Activated naive CD4-positive, alpha-beta T cell treated with anti-CD3 and anti-CD28 coated beads, Interleukin-2, amount 10 ng/mL, durations not matched to agents 7 days and 5 days (primary cell): Measurements from ENCODE around the gene TMEM214.

Experiments used
- CTCF ChIA-PET: fragments of 350-600 bp; sonication (Branson Sonifier 250); formaldehyde crosslinking; loops from one replicate; lab custom pipeline; 2021; ENCODE audit warnings: antibody characterized with exemption; lab: Charles Lee
- DNase-seq: peaks from one replicate; pipeline ENCODE4 v3.0.0-alpha.2; 2020
- H3K27ac Mint-ChIP-seq: one replicate; pipeline ENCODE4 v1.8.0; 2021; ENCODE audit warnings: mild to moderate bottlenecking, moderate library complexity, mixed read lengths
- H3K27me3 Mint-ChIP-seq: one replicate; pipeline ENCODE4 v1.8.0; 2021; ENCODE audit warnings: mild to moderate bottlenecking, mixed read lengths
- H3K36me3 Mint-ChIP-seq: one replicate; pipeline ENCODE4 v1.8.0; 2021; ENCODE audit warnings: mixed read lengths
- H3K4me1 Mint-ChIP-seq: one replicate; pipeline ENCODE4 v1.8.0; 2021; ENCODE audit warnings: mixed read lengths
- H3K4me3 Mint-ChIP-seq: one replicate; pipeline ENCODE4 v1.8.0; 2021; ENCODE audit warnings: mild to moderate bottlenecking, moderate library complexity, mixed read lengths
- H3K9me3 Mint-ChIP-seq: one replicate; pipeline ENCODE4 v1.8.0; 2021; ENCODE audit warnings: mixed read lengths

The TMEM214 gene

DNA sequence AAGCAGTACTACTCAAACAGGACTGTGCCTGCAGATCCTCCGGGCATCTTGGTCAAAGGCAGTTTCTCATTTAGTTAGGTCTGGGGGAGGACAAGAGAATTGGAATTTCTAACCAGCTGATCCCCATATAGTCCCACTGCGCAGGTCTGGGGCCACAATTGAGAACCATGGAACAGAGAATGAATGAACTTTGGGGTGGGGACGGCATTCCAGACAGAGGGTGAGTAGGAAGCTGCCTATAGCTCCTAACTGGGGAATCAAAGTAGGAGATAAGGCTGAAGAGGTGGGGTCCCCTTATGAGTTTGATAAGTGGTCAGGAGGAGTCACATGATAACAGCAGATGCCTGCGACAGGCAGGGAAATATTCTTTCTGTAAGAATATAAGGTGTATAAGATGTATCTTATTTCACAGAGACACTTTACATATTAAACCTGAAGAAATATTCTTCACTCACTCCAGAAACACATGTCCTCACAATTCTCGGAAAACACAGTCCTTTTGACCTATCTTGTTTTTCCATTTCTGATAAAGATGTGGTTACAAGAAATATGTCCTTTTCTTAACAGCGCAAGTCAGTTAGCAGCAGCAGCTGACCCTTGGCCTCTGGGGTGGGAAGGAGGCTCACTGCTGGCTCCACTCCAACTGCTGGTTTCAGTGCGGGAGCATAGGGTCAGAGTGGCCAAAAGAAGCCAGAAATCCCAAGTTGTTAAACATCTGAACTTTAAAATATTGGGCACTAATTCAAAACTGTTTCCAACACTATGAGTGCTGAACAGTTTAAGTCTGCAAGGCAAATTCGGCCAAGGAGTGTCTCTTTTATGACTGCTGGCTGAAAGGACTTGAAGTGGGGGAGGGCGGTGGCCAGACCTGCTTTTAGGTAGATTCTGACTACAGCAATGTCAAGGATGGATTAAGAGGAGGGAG is 12.6 kb upstream of the TMEM214 start:
- Mint-ChIP-seq H3K4me3 (no peak overlapping the region), H3K36me3 (peaks cover 3% of the 10 kb centered on the region), H3K27ac (no peak overlapping the region), H3K9me3 (no peaks in the 10 kb centered on the region), H3K27me3 (peaks cover 4% of the 10 kb centered on the region), H3K4me1 (peaks cover 9% of the 10 kb centered on the region)
- DNase-seq = no peak
- CTCF ChIA-PET = interaction anchor here (0.6 to 8.5 kb wide), 2 partner anchors 9 to 56 kb away, joined by 3 to 176 read pairs; partner anchors contain the start of gene MAPRE3

DNA sequence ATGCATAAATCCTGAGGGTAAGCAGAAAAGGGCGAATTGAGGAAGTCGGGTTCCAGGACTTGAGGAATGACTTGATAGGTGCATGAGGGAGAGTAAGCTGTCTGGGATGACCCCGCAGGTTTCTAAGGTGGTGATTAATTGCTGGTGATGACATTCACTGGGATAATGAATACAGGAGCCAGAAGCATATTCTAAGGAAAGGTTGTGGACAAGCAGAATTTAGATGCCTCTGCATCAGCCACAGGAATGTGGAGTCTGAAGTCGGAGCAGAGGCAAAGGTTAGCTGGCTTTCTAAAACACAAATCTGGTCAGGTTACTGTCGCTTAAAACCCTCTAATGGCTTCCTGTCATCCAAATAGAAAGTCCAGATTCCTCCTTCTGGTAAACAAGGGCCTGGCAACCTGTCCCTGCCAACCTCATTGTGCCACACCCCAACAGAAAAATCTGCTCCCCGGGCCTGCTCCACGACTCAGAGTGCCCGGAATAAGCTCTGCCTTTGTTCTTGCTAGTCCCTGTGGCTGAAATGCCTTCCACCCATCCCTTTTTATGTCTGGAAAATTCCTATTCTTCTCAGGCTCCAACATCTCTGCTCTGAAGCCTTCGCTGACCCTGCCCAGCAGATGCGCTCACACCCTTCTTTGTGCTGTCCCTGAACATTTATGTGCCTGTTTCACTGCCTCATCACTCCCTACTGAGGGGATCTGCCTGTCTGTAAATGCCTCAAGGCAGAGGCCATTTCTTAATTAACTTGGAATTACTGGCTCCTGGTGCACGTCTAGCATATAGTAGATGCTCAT is 11.3 kb upstream of the TMEM214 start:
- no peak overlapping the region for H3K4me3 Mint-ChIP-seq
- H3K27me3 Mint-ChIP-seq = peaks cover 4% of the 10 kb centered on the region
- H3K9me3 Mint-ChIP-seq = no peaks in the 10 kb centered on the region
- H3K36me3 Mint-ChIP-seq = peaks cover 3% of the 10 kb centered on the region
- no peak for DNase-seq
- H3K4me1 Mint-ChIP-seq = no peaks in the 10 kb centered on the region
- CTCF ChIA-PET = no interaction called here
- H3K27ac Mint-ChIP-seq = no peak overlapping the region

DNA sequence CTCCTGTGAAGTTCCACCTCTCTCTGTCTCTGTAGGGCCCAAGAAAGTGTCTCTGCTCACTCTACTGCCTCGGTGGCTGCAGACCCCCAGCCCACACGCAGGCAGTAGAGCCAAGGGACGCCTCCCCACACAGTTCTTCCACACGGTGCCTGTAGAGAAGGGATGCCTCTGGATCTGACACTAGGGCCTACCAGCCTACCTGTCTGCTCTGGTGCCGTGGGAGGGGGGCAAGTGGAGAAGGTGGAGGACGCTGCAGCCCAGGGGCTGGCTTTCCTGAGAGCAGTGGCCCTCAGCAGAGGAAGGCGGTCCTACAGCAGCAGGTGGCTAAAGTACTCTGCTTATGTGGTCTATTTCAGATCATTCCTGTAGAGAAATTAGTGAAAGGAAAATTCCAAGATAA is 9.0 kb upstream of the TMEM214 start:
- no peak for DNase-seq
- Mint-ChIP-seq H3K9me3 (no peaks in the 10 kb centered on the region), H3K36me3 (peaks cover 4% of the 10 kb centered on the region), H3K4me3 (no peak overlapping the region), H3K27me3 (no peaks in the 10 kb centered on the region), H3K27ac (no peak overlapping the region), H3K4me1 (no peaks in the 10 kb centered on the region)
- CTCF ChIA-PET = no interaction called here

DNA sequence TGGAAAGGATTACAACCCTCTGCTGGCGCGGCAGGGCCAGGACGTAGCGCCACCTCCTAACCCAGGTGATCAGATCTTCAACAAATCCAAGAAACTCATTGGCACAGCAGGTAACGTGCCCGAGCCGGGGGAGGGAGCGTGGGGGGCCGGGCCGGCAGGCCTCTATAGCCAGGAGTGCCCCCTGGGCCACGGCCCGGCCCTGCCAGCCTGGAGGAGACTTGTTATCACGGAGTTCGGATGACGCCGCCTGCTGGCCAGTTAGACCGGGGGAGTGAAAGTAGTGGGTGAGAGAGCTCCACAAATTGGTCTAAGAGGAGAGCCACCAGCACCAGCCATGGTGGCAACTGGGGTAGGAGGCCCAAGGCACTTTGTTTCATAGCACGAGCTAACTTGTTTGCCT is 8.6 kb upstream of the TMEM214 start:
- no peak for DNase-seq
- H3K4me3 Mint-ChIP-seq = no peak overlapping the region
- H3K36me3 Mint-ChIP-seq = peaks cover 6% of the 10 kb centered on the region
- CTCF ChIA-PET = no interaction called here
- H3K27ac Mint-ChIP-seq = no peak overlapping the region
- peaks cover 2% of the 10 kb centered on the region for H3K4me1 Mint-ChIP-seq
- no peaks in the 10 kb centered on the region for H3K9me3 Mint-ChIP-seq
- H3K27me3 Mint-ChIP-seq = no peaks in the 10 kb centered on the region

DNA sequence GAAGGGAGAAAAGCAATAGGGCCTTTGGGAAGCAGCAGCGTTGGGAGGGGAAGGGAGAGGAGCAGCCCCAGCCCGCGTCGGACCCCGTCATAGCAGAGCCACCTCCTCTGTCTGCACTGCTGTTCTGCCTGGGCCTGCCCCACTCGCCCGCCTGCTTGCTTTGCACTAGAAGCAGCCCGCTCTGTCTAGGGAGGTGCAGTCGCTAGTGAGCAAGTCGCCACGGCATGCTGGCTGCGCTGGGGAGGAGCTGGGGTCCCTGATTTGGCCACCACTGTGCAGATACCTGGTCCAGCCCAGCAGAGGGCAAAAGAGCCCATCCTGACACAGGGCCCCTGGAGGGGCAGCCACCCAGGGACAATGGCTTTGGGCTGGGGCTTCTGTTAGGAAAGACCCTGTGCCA is 8.0 kb upstream of the TMEM214 start:
- Mint-ChIP-seq H3K27me3 (no peaks in the 10 kb centered on the region), H3K4me1 (peaks cover 8% of the 10 kb centered on the region), H3K9me3 (no peaks in the 10 kb centered on the region), H3K4me3 (no peak overlapping the region), H3K27ac (no peak overlapping the region), H3K36me3 (peaks cover 12% of the 10 kb centered on the region)
- CTCF ChIA-PET = no interaction called here
- no peak for DNase-seq

DNA sequence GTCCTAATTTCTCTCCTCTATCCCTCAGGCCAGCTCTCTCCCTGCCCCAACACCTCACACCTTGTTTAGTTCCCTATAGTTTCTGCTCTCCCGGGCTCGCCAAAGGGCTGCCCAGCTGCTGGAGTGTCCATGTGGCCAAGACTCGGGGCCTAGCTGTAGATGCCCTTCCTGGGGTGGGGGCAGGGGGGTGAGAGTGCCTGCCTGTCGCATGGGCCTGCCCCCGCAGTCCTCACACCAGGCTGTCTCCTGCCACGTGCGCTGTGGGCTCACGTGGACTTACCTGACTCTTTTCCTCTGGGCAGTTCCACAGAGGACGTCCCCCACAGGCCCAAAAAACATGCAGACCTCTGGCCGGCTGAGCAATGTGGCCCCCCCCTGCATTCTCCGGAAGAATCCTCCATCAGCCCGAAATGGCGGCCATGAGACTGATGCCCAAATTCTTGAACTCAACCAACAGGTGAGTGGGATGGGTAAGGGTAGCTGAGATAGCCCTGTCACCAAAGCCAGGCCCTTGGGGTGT is 7.4 kb upstream of the TMEM214 start:
- no peak overlapping the region for H3K27ac Mint-ChIP-seq
- H3K4me3 Mint-ChIP-seq = no peak overlapping the region

DNA sequence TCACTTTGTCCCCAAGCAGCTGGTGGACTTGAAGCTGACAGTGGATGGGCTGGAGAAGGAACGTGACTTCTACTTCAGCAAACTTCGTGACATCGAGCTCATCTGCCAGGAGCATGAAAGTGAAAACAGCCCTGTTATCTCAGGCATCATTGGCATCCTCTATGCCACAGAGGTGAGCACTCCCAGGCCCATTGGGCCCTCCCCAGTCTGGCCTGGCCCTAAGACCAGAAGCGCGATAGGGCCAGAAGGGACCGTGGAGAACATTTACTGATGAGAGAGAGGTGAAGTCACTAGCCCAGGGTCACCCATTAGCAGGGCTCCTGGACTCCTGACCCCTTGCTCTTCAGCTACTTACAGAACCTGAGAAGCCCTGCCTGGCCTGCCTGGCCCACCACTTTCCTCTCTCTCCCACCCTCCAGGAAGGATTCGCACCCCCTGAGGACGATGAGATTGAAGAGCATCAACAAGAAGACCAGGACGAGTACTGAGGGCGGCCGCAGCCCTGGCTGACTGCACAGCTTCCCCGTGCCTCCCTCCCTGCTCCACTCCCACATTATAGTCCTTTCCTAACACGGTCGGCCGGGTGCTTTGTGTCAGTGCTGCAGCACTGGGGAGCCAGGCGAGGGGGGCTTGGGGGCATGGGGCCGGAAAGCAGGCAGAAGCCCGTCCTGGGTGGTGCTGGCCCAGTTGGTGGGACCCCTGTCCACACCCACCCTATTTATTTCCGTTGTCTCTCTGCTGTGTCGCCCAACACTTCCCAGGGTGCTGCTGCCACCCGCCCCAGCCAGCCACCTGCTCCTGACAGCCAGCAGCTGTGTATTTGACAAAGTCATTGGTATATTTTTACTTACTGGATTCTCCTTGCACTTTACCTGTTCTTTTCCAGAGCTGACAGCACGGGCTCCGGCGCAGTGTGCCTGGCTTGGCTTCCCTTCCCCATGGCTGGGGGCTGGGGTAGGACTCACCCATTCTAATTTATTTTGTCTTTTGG is 6.6 kb upstream of the TMEM214 start:
- no peak overlapping the region for H3K27ac Mint-ChIP-seq
- no peaks in the 10 kb centered on the region for H3K9me3 Mint-ChIP-seq
- CTCF ChIA-PET = interaction anchor here (1.2 kb wide), 1 partner anchor 9 kb away, joined by 3 read pairs; no protein-coding TSS in a partner anchor
- peaks cover 17% of the 10 kb centered on the region for H3K36me3 Mint-ChIP-seq
- DNase-seq = no peak
- peaks cover 19% of the 10 kb centered on the region for H3K4me1 Mint-ChIP-seq
- H3K4me3 Mint-ChIP-seq = no peak overlapping the region
- H3K27me3 Mint-ChIP-seq = no peaks in the 10 kb centered on the region

More for the DNA sequence above, 7.4 kb upstream of the TMEM214 start:
- DNase-seq = no peak
- CTCF ChIA-PET = interaction anchor here (1.2 kb wide), 1 partner anchor 9 kb away, joined by 3 read pairs; no protein-coding TSS in a partner anchor
- Mint-ChIP-seq H3K4me1 (peaks cover 14% of the 10 kb centered on the region), H3K27me3 (no peaks in the 10 kb centered on the region), H3K36me3 (peaks cover 16% of the 10 kb centered on the region), H3K9me3 (no peaks in the 10 kb centered on the region)

DNA sequence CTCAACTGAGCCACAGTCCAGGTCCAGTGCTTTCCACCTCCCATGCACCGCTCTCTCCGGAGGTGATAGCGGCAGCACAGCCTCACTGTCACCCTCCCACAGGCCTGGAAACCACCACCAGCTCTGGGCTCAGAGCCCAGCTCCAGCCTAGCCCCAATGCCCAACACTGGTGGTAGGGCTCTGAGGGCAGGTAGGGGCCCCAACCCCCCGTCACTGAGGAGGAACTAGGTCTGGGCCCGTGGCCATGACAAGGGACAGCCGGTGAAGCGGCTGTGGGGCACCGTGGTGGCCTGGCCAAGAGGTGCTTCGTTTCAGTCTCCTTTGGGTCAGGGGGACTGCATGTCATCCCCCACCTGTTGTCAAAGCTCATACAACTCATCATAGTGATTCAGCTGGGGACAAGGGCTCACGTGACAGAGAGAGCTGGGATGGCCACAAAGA is 5.5 kb upstream of the TMEM214 start:
- Mint-ChIP-seq H3K27me3 (no peaks in the 10 kb centered on the region), H3K9me3 (no peaks in the 10 kb centered on the region), H3K4me3 (no peak overlapping the region), H3K36me3 (peaks cover 21% of the 10 kb centered on the region), H3K27ac (no peak overlapping the region), H3K4me1 (peaks cover 29% of the 10 kb centered on the region)
- DNase-seq = no peak
- CTCF ChIA-PET = interaction anchor here (0.8 kb wide), 1 partner anchor 10 kb away, joined by 3 read pairs; no protein-coding TSS in a partner anchor

DNA sequence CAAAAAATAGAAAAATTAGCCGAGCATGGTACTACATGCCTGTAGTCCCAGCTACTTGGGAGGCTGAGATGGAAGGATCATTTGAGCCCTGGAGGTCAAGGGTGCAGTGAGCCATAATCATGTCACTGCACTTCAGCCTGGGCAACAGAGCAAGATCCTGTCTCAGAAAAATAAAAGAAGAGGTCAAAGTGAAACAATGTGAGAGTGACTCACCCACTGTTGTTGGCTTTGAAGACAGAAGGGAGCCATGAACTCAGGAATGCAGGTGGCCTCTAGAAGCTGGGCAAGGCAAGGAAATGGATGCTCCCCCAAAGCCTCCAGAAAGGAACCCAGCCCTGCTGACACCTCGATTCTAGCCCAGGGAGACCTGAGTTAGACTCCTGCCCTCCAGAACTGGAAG is 3.7 kb upstream of the TMEM214 start:
- H3K27me3 Mint-ChIP-seq = no peaks in the 10 kb centered on the region
- H3K9me3 Mint-ChIP-seq = no peaks in the 10 kb centered on the region
- H3K36me3 Mint-ChIP-seq = peaks cover 26% of the 10 kb centered on the region
- peaks cover 42% of the 10 kb centered on the region for H3K4me1 Mint-ChIP-seq
- no peak overlapping the region for H3K4me3 Mint-ChIP-seq
- CTCF ChIA-PET = interaction anchor here (0.8 to 1.3 kb wide), 2 partner anchors 10 to 12 kb away, joined by 3 to 5 read pairs; no protein-coding TSS in a partner anchor
- H3K27ac Mint-ChIP-seq = peak overlapping the region; percentile 61
- no peak for DNase-seq

DNA sequence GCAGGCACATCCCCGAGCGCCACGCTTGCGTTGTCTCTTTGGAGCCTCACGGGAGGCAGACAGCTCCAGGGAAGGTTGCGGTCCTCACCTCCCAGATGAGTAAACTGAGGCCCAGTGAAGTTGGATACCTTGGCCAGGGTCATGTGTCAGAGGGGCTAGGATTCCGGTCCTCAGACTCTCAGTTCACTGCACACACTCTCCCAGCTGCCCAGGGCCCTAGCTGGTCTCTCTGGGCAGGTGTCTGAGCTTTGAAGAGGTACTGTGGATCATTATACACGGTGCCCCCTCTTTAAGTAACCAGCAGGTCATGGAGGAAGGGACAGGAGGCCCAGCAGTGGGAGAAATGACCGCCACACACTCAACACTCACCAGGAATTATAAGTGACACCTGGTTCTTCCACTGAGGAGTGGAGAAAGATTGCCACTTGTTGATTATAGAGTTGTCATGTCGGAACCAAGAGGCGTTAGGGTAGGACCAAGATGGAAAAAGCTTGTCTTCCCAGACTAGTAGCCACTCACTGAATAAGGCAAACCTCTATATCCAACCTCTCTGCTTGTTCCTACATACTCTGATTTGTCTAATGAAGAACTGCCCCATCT is 588 bp downstream of the TMEM214 start:
- Mint-ChIP-seq H3K4me3 (peak overlapping the region; percentile 97), H3K9me3 (no peaks in the 10 kb centered on the region), H3K27ac (peak overlapping the region; percentile 92), H3K36me3 (peaks cover 56% of the 10 kb centered on the region), H3K4me1 (peaks cover 56% of the 10 kb centered on the region), H3K27me3 (no peaks in the 10 kb centered on the region)
- no peak for DNase-seq
- CTCF ChIA-PET = interaction anchor here (1.1 to 4.1 kb wide), 5 partner anchors 12 to 54 kb away, joined by 3 to 18 read pairs (median 4); partner anchors contain the start of gene AGBL5

DNA sequence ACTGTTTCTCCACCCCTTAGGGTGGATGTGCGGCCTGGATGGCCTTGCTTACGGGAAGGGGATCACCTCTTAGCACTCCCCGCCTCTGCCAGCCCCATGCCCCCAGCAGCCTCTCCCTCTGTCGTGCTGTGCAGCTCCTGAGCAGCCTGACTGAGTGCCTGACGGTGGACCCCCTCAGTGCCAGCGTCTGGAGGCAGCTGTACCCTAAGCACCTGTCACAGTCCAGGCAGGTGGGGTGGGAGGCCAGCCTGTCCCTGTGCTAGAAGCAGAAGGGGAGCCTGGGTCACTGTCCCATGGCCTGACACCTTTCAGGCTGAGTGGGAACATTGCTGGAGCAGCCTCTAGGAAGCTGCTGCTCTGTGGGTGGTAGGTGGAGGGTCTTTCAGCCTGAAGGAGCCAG is 5.2 kb downstream of the TMEM214 start:
- Mint-ChIP-seq H3K27ac (no peak overlapping the region), H3K27me3 (no peaks in the 10 kb centered on the region), H3K4me1 (peaks cover 25% of the 10 kb centered on the region), H3K9me3 (no peaks in the 10 kb centered on the region), H3K4me3 (no peak overlapping the region), H3K36me3 (peaks cover 68% of the 10 kb centered on the region)
- no peak for DNase-seq
- CTCF ChIA-PET = interaction anchor here (1.0 to 1.7 kb wide), 2 partner anchors 11 to 12 kb away, joined by 3 to 4 read pairs; no protein-coding TSS in a partner anchor

DNA sequence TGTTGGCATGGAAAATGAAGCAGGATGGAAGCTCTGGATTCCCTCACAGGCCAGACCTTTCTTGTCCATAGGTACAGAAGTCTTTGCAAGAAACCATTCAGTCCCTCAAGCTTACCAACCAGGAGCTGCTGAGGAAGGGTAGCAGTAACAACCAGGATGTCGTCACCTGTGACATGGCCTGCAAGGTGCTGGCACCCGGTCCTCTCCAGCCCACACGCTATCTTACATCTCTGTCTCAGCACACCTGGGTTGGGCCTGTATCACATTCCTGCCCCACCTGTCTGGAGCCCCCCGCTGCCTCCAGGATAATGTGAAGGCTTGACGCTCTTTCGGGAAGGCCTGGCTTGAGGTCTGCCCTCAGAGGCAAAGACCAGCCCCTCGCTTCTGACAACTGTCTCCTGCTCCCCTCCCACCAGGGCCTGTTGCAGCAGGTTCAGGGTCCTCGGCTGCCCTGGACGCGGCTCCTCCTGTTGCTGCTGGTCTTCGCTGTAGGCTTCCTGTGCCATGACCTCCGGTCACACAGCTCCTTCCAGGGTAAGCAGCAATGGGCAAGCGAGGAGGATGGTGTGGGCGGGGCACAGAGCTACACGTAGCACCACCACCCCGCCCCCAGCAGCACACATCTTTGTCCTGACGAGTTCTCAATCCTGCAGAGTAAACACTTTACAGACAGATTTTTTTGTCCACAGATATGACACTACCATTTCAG is 6.0 kb downstream of the TMEM214 start:
- H3K36me3 Mint-ChIP-seq = peaks cover 64% of the 10 kb centered on the region
- CTCF ChIA-PET = interaction anchor here (1.0 to 1.7 kb wide), 2 partner anchors 11 to 12 kb away, joined by 3 to 4 read pairs; no protein-coding TSS in a partner anchor

More for the DNA sequence above, 6.0 kb downstream of the TMEM214 start:
- H3K27me3 Mint-ChIP-seq = no peaks in the 10 kb centered on the region
- H3K4me1 Mint-ChIP-seq = peaks cover 19% of the 10 kb centered on the region
- no peak for DNase-seq
- no peak overlapping the region for H3K4me3 Mint-ChIP-seq
- peak overlapping the region; percentile 62 for H3K27ac Mint-ChIP-seq
- no peaks in the 10 kb centered on the region for H3K9me3 Mint-ChIP-seq
